ENCODE measurements around the gene SLC12A7. TPM values are rescaled to one million over a fixed set of nuclear protein-coding genes. Genes with fewer than 3 reads are reported as not detected.

Gene SLC12A7
- total RNA-seq, 1 donor from 2014 or later, result 32.1 TPM

GRCh38 chr5:1151316-1151715 lies 39.5 kb upstream of the SLC12A7 start:
- no peaks in the 10 kb centered on the region for H3K9me3 Mint-ChIP-seq
- H3K4me1 Mint-ChIP-seq, result no peaks in the 10 kb centered on the region
- H3K27ac Mint-ChIP-seq, result no peak overlapping the region
- DNase-seq, result no peak
- peaks cover 26% of the 10 kb centered on the region for H3K27me3 Mint-ChIP-seq
- H3K36me3 Mint-ChIP-seq (ENCODE audit: low read depth), result no peaks in the 10 kb centered on the region
- H3K4me3 Mint-ChIP-seq, result no peak overlapping the region
- intact Hi-C loops (cut with micrococcal nuclease), result no loop called here

- no peaks in the 10 kb centered on the region for H3K4me1 Mint-ChIP-seq
- no peak overlapping the region for H3K4me3 Mint-ChIP-seq
- H3K36me3 Mint-ChIP-seq (ENCODE audit: low read depth), result no peaks in the 10 kb centered on the region
- H3K27me3 Mint-ChIP-seq, result peaks cover 26% of the 10 kb centered on the region
- intact Hi-C loops (cut with micrococcal nuclease), result no loop called here
- no peak for DNase-seq
- no peaks in the 10 kb centered on the region for H3K9me3 Mint-ChIP-seq
- no peak overlapping the region for H3K27ac Mint-ChIP-seq
Observed at GRCh38 chr5:1150866-1151265, 39.0 kb upstream of the SLC12A7 start.

- H3K9me3 Mint-ChIP-seq, result no peaks in the 10 kb centered on the region
- peaks cover 3% of the 10 kb centered on the region for H3K4me1 Mint-ChIP-seq
- no peaks in the 10 kb centered on the region for H3K36me3 Mint-ChIP-seq (ENCODE audit: low read depth)
- H3K4me3 Mint-ChIP-seq, result no peak overlapping the region
- no peak for DNase-seq
- no peak overlapping the region for H3K27ac Mint-ChIP-seq
- H3K27me3 Mint-ChIP-seq, result peaks cover 4% of the 10 kb centered on the region
- intact Hi-C loops (cut with micrococcal nuclease), result no loop called here
Observed at GRCh38 chr5:1144638-1145396, 33.0 kb upstream of the SLC12A7 start.

GRCh38 chr5:1144089-1144488 lies 32.2 kb upstream of the SLC12A7 start:
- no peak overlapping the region for H3K4me3 Mint-ChIP-seq
- peaks cover 4% of the 10 kb centered on the region for H3K27me3 Mint-ChIP-seq
- intact Hi-C loops (cut with micrococcal nuclease), result no loop called here

GRCh38 chr5:1143670-1143951 lies 31.7 kb upstream of the SLC12A7 start:
- no peaks in the 10 kb centered on the region for H3K36me3 Mint-ChIP-seq (ENCODE audit: low read depth)
- H3K27ac Mint-ChIP-seq, result no peak overlapping the region
- peaks cover 4% of the 10 kb centered on the region for H3K27me3 Mint-ChIP-seq
- no peak overlapping the region for H3K4me3 Mint-ChIP-seq
- intact Hi-C loops (cut with micrococcal nuclease), result no loop called here
- no peaks in the 10 kb centered on the region for H3K9me3 Mint-ChIP-seq
- DNase-seq, result no peak
- peaks cover 3% of the 10 kb centered on the region for H3K4me1 Mint-ChIP-seq

More at GRCh38 chr5:1144089-1144488, 32.2 kb upstream of the SLC12A7 start:
- no peaks in the 10 kb centered on the region for H3K9me3 Mint-ChIP-seq
- no peaks in the 10 kb centered on the region for H3K36me3 Mint-ChIP-seq (ENCODE audit: low read depth)
- peaks cover 3% of the 10 kb centered on the region for H3K4me1 Mint-ChIP-seq
- H3K27ac Mint-ChIP-seq, result no peak overlapping the region
- DNase-seq, result no peak

GRCh38 chr5:1142886-1143669 lies 31.2 kb upstream of the SLC12A7 start:
- H3K27ac Mint-ChIP-seq, result no peak overlapping the region
- H3K36me3 Mint-ChIP-seq (ENCODE audit: low read depth), result no peaks in the 10 kb centered on the region
- no peaks in the 10 kb centered on the region for H3K9me3 Mint-ChIP-seq
- DNase-seq, result no peak
- intact Hi-C loops (cut with micrococcal nuclease), result no loop called here
- peaks cover 5% of the 10 kb centered on the region for H3K4me1 Mint-ChIP-seq
- H3K27me3 Mint-ChIP-seq, result peaks cover 4% of the 10 kb centered on the region
- no peak overlapping the region for H3K4me3 Mint-ChIP-seq

GRCh38 chr5:1141834-1142233 lies 30.0 kb upstream of the SLC12A7 start:
- H3K36me3 Mint-ChIP-seq (ENCODE audit: low read depth), result no peaks in the 10 kb centered on the region

GRCh38 chr5:1140818-1141189 lies 28.9 kb upstream of the SLC12A7 start:
- H3K4me1 Mint-ChIP-seq, result peaks cover 5% of the 10 kb centered on the region
- no peaks in the 10 kb centered on the region for H3K36me3 Mint-ChIP-seq (ENCODE audit: low read depth)
- H3K9me3 Mint-ChIP-seq, result no peaks in the 10 kb centered on the region
- no peak for DNase-seq
- no peak overlapping the region for H3K27ac Mint-ChIP-seq
- intact Hi-C loops (cut with micrococcal nuclease), result loop anchor here (1.0 kb wide), 1 partner anchor 218 kb away; no protein-coding TSS in a partner anchor
- no peak overlapping the region for H3K4me3 Mint-ChIP-seq
- no peaks in the 10 kb centered on the region for H3K27me3 Mint-ChIP-seq

More at GRCh38 chr5:1141834-1142233, 30.0 kb upstream of the SLC12A7 start:
- Mint-ChIP-seq H3K4me3 (no peak overlapping the region), H3K4me1 (peaks cover 5% of the 10 kb centered on the region), H3K9me3 (no peaks in the 10 kb centered on the region), H3K27ac (no peak overlapping the region), H3K27me3 (peaks cover 3% of the 10 kb centered on the region)
- intact Hi-C loops (cut with micrococcal nuclease), result no loop called here
- no peak for DNase-seq

- no peaks in the 10 kb centered on the region for H3K27me3 Mint-ChIP-seq
- no peak overlapping the region for H3K27ac Mint-ChIP-seq
- intact Hi-C loops (cut with micrococcal nuclease), result loop anchor here (1.0 kb wide), 1 partner anchor 217 kb away; no protein-coding TSS in a partner anchor
- H3K9me3 Mint-ChIP-seq, result no peaks in the 10 kb centered on the region
- peak; percentile 95 for DNase-seq
- no peak overlapping the region for H3K4me3 Mint-ChIP-seq
- H3K4me1 Mint-ChIP-seq, result peaks cover 5% of the 10 kb centered on the region
- no peaks in the 10 kb centered on the region for H3K36me3 Mint-ChIP-seq (ENCODE audit: low read depth)
Observed at GRCh38 chr5:1140171-1140817, 28.4 kb upstream of the SLC12A7 start.

- Mint-ChIP-seq H3K9me3 (no peaks in the 10 kb centered on the region), H3K27me3 (no peaks in the 10 kb centered on the region), H3K4me3 (no peak overlapping the region), H3K27ac (no peak overlapping the region), H3K4me1 (peaks cover 5% of the 10 kb centered on the region), H3K36me3 (ENCODE audit: low read depth) (no peaks in the 10 kb centered on the region)
- DNase-seq, result no peak
- intact Hi-C loops (cut with micrococcal nuclease), result loop anchor here (1.0 kb wide), 1 partner anchor 216 kb away; no protein-coding TSS in a partner anchor
Observed at GRCh38 chr5:1139331-1140170, 27.7 kb upstream of the SLC12A7 start.

GRCh38 chr5:1138445-1139245 lies 26.8 kb upstream of the SLC12A7 start:
- Mint-ChIP-seq H3K27ac (no peak overlapping the region), H3K9me3 (no peaks in the 10 kb centered on the region), H3K4me3 (no peak overlapping the region), H3K27me3 (no peaks in the 10 kb centered on the region), H3K36me3 (ENCODE audit: low read depth) (no peaks in the 10 kb centered on the region), H3K4me1 (peaks cover 5% of the 10 kb centered on the region)
- intact Hi-C loops (cut with micrococcal nuclease), result no loop called here
- no peak for DNase-seq

GRCh38 chr5:1137567-1138444 lies 25.9 kb upstream of the SLC12A7 start:
- H3K9me3 Mint-ChIP-seq, result no peaks in the 10 kb centered on the region
- intact Hi-C loops (cut with micrococcal nuclease), result no loop called here
- peaks cover 5% of the 10 kb centered on the region for H3K4me1 Mint-ChIP-seq
- H3K4me3 Mint-ChIP-seq, result no peak overlapping the region
- H3K27ac Mint-ChIP-seq, result no peak overlapping the region
- H3K27me3 Mint-ChIP-seq, result no peaks in the 10 kb centered on the region
- peak; percentile 65 for DNase-seq
- no peaks in the 10 kb centered on the region for H3K36me3 Mint-ChIP-seq (ENCODE audit: low read depth)

Measured in activated CD4-positive, alpha-beta T cell treated with anti-CD3 and anti-CD28 coated beads, Interleukin-2, amount 10 ng/mL, durations not matched to agents 24 days and 14 days (primary cell).